K562 (cell line): Measurements from ENCODE around the gene BCAP31. TPM values are rescaled to one million over a fixed set of nuclear protein-coding genes. Genes with fewer than 3 reads are reported as not detected.

Source experiments
- ATAC-seq: fragments of 200-7000 bp; cut with Tn5 transposase; 3 replicates; pipeline ENCODE4 v1.9.1; 2020; ENCODE audit warnings: moderate library complexity
- BruUV-seq: library from RNA; stranded (reverse); fragments of 400-500 nt; replicated peaks from 2 replicates; lab custom pipeline; 2021; lab: Mats Ljungman, UMichigan
- CTCF ChIA-PET: fragments of 300-600 bp; formaldehyde crosslinking; extraction: SDS; loops from one replicate; lab custom pipeline; 2021; ENCODE audit warnings: low intra/inter-chr PET ratio; lab: Yijun Ruan, JAX
- POLR2A ChIA-PET: fragments of 300-600, 350-650 bp; sonication (Branson Sonifier 250); formaldehyde crosslinking; extraction: SDS; loops from one replicate; lab custom pipeline; 2021; ENCODE audit warnings: antibody characterized with exemption, inconsistent platforms; lab: Yijun Ruan, JAX
- DNase-seq, 4 experiments: peaks; one replicate each; pipeline versions ENCODE4 v3.0.0 to v3.0.0-alpha.2; 2011 to 2018; ENCODE audit warnings: low spot score in 3 of 4, mixed read lengths in 3 of 4; ENCODE audit errors: extremely low read depth in 1 of 4
- FAIRE-seq: peaks from 2 replicates; lab custom pipeline; 2011; peaks lifted over from hg19 to GRCh38; lab: Jason Lieb, UNC
- H2AFZ ChIP-seq: 2 replicates; pipeline ENCODE4 v1.6.0; 2011; ENCODE audit warnings: low read depth, low read length, control low read depth, inconsistent platforms
- H3K27ac ChIP-seq: fragments of 200-600 bp; 3 replicates; pipeline ENCODE4 v1.8.0; 2011; ENCODE audit warnings: low read depth, mild to moderate bottlenecking, control low read depth, inconsistent platforms, low read length, moderate library complexity, mixed read lengths; ENCODE audit errors: extremely low read depth
- H3K27me3 ChIP-seq, 2 experiments: fragments of 300-600 bp in 1 of 2; 2 replicates in 1 of 2; 3 replicates in 1 of 2; pipeline versions ENCODE4 v1.6.0 to v1.8.0; 2011; ENCODE audit warnings: inconsistent platforms in 2 of 2, low read length in 2 of 2, mild to moderate bottlenecking in 1 of 2, mixed read lengths in 1 of 2, moderate library complexity in 1 of 2; ENCODE audit not compliant: control insufficient read depth in 2 of 2, insufficient read depth in 2 of 2
- H3K36me3 ChIP-seq: fragments of 300-600 bp; 3 replicates; pipeline ENCODE4 v1.8.0; 2011; ENCODE audit warnings: mild to moderate bottlenecking, low read length, inconsistent platforms; ENCODE audit not compliant: control insufficient read depth, insufficient read depth
- H3K4me1 ChIP-seq, 2 experiments: fragments of 200-600 bp in 1 of 2; replicated peaks in 1 of 2; 2 replicates in 1 of 2; 3 replicates in 1 of 2; pipeline versions ENCODE4 v1.5.1 to v1.8.0; 2011; ENCODE audit warnings: inconsistent platforms in 2 of 2, low read length in 2 of 2, mild to moderate bottlenecking in 1 of 2, mixed read lengths in 1 of 2, moderate library complexity in 1 of 2; ENCODE audit not compliant: control insufficient read depth in 2 of 2, insufficient read depth in 2 of 2
- H3K4me2 ChIP-seq: 2 replicates; pipeline ENCODE4 v1.6.1; 2011; ENCODE audit warnings: low read length, control low read depth, inconsistent platforms, mixed read lengths; ENCODE audit not compliant: insufficient read depth
- H3K4me3 ChIP-seq: fragments of 200-600 bp; sonication (generic), shearing (Covaris generic); 2 replicates; pipeline ENCODE4 v1.5.1; 2016; ENCODE audit warnings: control low read depth, inconsistent platforms
- H3K79me2 ChIP-seq: fragments of 200-600 bp; 3 replicates; pipeline ENCODE4 v1.8.0; 2011; ENCODE audit warnings: low read length, inconsistent platforms; ENCODE audit not compliant: control insufficient read depth, insufficient read depth
- H3K9ac ChIP-seq, 2 experiments: 2 replicates each; pipeline versions ENCODE4 v1.6.0 to v1.6.1; 2011; ENCODE audit warnings: low read depth in 2 of 2, low read length in 2 of 2, control low read depth in 1 of 2, inconsistent platforms in 1 of 2, mild to moderate bottlenecking in 1 of 2, mixed read lengths in 1 of 2; ENCODE audit not compliant: insufficient read depth in 1 of 2
- H3K9me1 ChIP-seq: one replicate; pipeline ENCODE4 v1.6.0; 2011; ENCODE audit warnings: inconsistent platforms, mild to moderate bottlenecking, low read length, moderate library complexity; ENCODE audit not compliant: control insufficient read depth, insufficient read depth
- H3K9me3 ChIP-seq: replicated peaks from 2 replicates; pipeline ENCODE4 v1.5.1; 2011; ENCODE audit warnings: low read depth, low read length, inconsistent platforms; ENCODE audit not compliant: control insufficient read depth, insufficient read depth
- H4K20me1 ChIP-seq: replicated peaks from 2 replicates; pipeline ENCODE4 v1.6.1; 2011; ENCODE audit warnings: low read length, inconsistent platforms, mixed read lengths; ENCODE audit not compliant: control insufficient read depth, insufficient read depth
- ADNP ChIP-seq: fragments of 200-800 bp; sonication (Bioruptor generic); IDR thresholded peaks from 2 replicates; pipeline ENCODE4 v1.6.1; 2016; ENCODE audit warnings: missing genetic modification characterization, missing compliant biosample characterization
- MAFG ChIP-seq: fragments of 450-650 bp; conservative IDR thresholded peaks from 2 replicates; pipeline ENCODE4 v1.6.1; 2016; ENCODE audit warnings: missing genetic modification characterization, missing compliant biosample characterization
- TCF7L2 ChIP-seq: fragments of 150-350 bp; IDR thresholded peaks from 2 replicates; pipeline ENCODE4 v1.6.1; 2016; ENCODE audit warnings: low read depth, mild to moderate bottlenecking, low read length, moderate library complexity
- UBTF ChIP-seq, 2 experiments: IDR thresholded peaks; 2 replicates each; pipeline ENCODE4 v1.6.1; 2012; ENCODE audit warnings: improper control_type of control experiment in 2 of 2, low read depth in 2 of 2, low read length in 2 of 2, borderline replicate concordance in 1 of 2
- WHSC1 ChIP-seq: IDR thresholded peaks from one replicate; pipeline ENCODE4 v1.6.1; 2012; ENCODE audit warnings: low read length, control low read depth, inconsistent platforms
- ZNF12 ChIP-seq: sonication (generic); formaldehyde crosslinking; IDR thresholded peaks from 2 replicates; pipeline ENCODE4 v1.4.0; 2020; ENCODE audit warnings: mild to moderate bottlenecking, missing genetic modification reagents
- ZNF232 ChIP-seq: sonication (generic); formaldehyde crosslinking; IDR thresholded peaks from 2 replicates; pipeline ENCODE4 v1.8.0; 2022; ENCODE audit warnings: mild to moderate bottlenecking, missing genetic modification reagents
- WGBS: fragments of 100-300 bp; shearing (Covaris generic); methylation state at CpG from one replicate; pipeline ENCODE4 v1.1.6; 2016; ENCODE audit warnings: low coverage, mixed read lengths; ENCODE audit not compliant: insufficient coverage; ENCODE audit errors: missing lambda C conversion rate; 5-methylcytosine and 5-hydroxymethylcytosine counted together
- in situ Hi-C: fragments of 300-500 bp; cut with MboI; formaldehyde crosslinking; loops from 4 replicates; pipeline ENCODE4 v1.15.0; 2018; ENCODE audit warnings: inconsistent platforms, mixed read lengths
- intact Hi-C: fragments of 100-400 bp; cut with micrococcal nuclease; formaldehyde crosslinking; loops from 2 replicates; pipeline ENCODE4 v1.14.2; 2022
- polyA plus RNA-seq, 8 experiments: library from polyadenylated mRNA; depleted of rRNA in 4 of 8; stranded (reverse) in 5 of 8; unstranded in 3 of 8; fragments of >200 nt; fragmentation: Nextera tagmentation in 2 of 8; fragmentation: Illumina TruSeq in 1 of 8; extraction: Ambion mirVana in 2 of 8; extraction: Trizol in 1 of 8; gene quantifications; 2 replicates each; pipeline versions ENCODE4 v1.2.1 to v1.2.3, GENCODE V29; 2011 to 2014; ENCODE audit warnings: inconsistent platforms in 1 of 8, missing spikeins in 1 of 8
- total RNA-seq, 7 experiments: library from RNA; depleted of rRNA in 6 of 7; stranded (reverse); fragments of >200 nt in 6 of 7; fragmentation: Illumina TruSeq in 2 of 7; extraction: Trizol in 2 of 7; gene quantifications; 2 replicates each; pipeline versions ENCODE4 v1.2.1 to v1.2.3, GENCODE V29; 2011 to 2021; ENCODE audit warnings: low replicate concordance in 1 of 7

Gene BCAP31
- total and polyA plus RNA-seq, 9 of the 15 experiments (the other 6 are each of a cell fraction or from before 2014, with no cell fraction given), result 156 to 683 (median 188) TPM

- ChIA-PET POLR2A (interaction anchor here (0.6 to 1.9 kb wide), 3 partner anchors 11 to 27 kb away, joined by 3 to 6 read pairs (median 4); no protein-coding TSS in a partner anchor), CTCF (no interaction called here)
- no peak for DNase-seq
- Histone ChIP-seq H4K20me1 (peaks cover 10% of the 10 kb centered on the region), H3K4me3 (no peak overlapping the region), H3K9ac (no peak overlapping the region; a peak in 1 of 4 replicates), H3K79me2 (peaks cover 51% of the 10 kb centered on the region), H3K9me3 (no peaks in the 10 kb centered on the region), H3K4me2 (no peak overlapping the region), H3K27ac (no peak overlapping the region), H3K36me3 (peaks cover 75% of the 10 kb centered on the region), H2AFZ (no peak overlapping the region), H3K9me1 (no peaks in the 10 kb centered on the region), H3K27me3 (no peaks in the 10 kb centered on the region), H3K4me1 (peaks cover 12 to 18% of the 10 kb centered on the region in 2 experiments; a peak in 4 of 5 replicates)
- FAIRE-seq, result no peak
- WGBS, result 100% methylated on average over 2 of the region's 2 CpGs
- no peak for ATAC-seq
- intact Hi-C loops (no loop called here), in situ Hi-C loops (no loop called here)
- BruUV-seq, result no TSS peak
- TF ChIP-seq MAFG (tag) (no peak), UBTF (IDR thresholded peaks at IDR 0.05; ENCODE audit: borderline replicate concordance in 1 of 2, low read depth in 2 of 2, low read length in 2 of 2) (no peak), WHSC1 (no peak), TCF7L2 (no peak), ADNP (tag) (no peak), ZNF12 (CRISPR knock-in tag) (no peak), ZNF232 (CRISPR knock-in tag) (no peak)
Measured at GRCh38 chrX:153719701-153720100, 4.5 kb downstream of the BCAP31 start.
